Measurements from ENCODE around the gene HMMR. TPM values are rescaled to one million over a fixed set of nuclear protein-coding genes. Genes with fewer than 3 reads are reported as not detected.

Gene HMMR
- total and polyA plus RNA-seq, 5 donors, result 0.34 to 1.5 (median 0.65) TPM

GRCh38 chr5:163506726-163507125 is 46.3 kb downstream of the HMMR start:
- no peak for DNase-seq
- intact Hi-C loops (cut with DNase I), result loop anchor here in 1 of 4 donors (10.0 kb wide), 1 partner anchor 52 kb away; no protein-coding TSS in a partner anchor
- Histone ChIP-seq H3K27ac (ENCODE audit: low read length) (no peak overlapping the region), H3K9me3 (ENCODE audit: control insufficient read depth, low read length) (no peaks in the 10 kb centered on the region), H3K4me1 (ENCODE audit: control insufficient read depth, insufficient read depth, low read length) (peaks cover 2% of the 10 kb centered on the region), H3K27me3 (ENCODE audit: control insufficient read depth, insufficient read depth) (no peaks in the 10 kb centered on the region), H3K4me3 (ENCODE audit: low read length) (peak overlapping the region; percentile 76)
- no peak for ATAC-seq
- WGBS, result 5% methylated on average over 8 of the region's 8 CpGs

- intact Hi-C loops (cut with DNase I), result loop anchor here in 1 of 4 donors (10.0 kb wide), 1 partner anchor 54 kb away; no protein-coding TSS in a partner anchor
- DNase-seq (no peak), ATAC-seq (no peak)
- Histone ChIP-seq H3K27me3 (ENCODE audit: control insufficient read depth, insufficient read depth) (no peaks in the 10 kb centered on the region), H3K4me1 (ENCODE audit: control insufficient read depth, insufficient read depth, low read length) (peaks cover 2% of the 10 kb centered on the region), H3K9me3 (ENCODE audit: control insufficient read depth, low read length) (no peaks in the 10 kb centered on the region), H3K4me3 (ENCODE audit: low read length) (peak overlapping the region; percentile 48), H3K27ac (ENCODE audit: low read length) (no peak overlapping the region)
- 21% methylated on average over 5 of the region's 5 CpGs for WGBS
Observed at GRCh38 chr5:163508753-163509152, 48.3 kb downstream of the HMMR start.

GRCh38 chr5:163509291-163509951 is 49.0 kb downstream of the HMMR start:
- 9% methylated on average over 7 of the region's 7 CpGs for WGBS
- Histone ChIP-seq H3K4me1 (ENCODE audit: control insufficient read depth, insufficient read depth, low read length) (peaks cover 2% of the 10 kb centered on the region), H3K27me3 (ENCODE audit: control insufficient read depth, insufficient read depth) (no peaks in the 10 kb centered on the region), H3K4me3 (ENCODE audit: low read length) (peak overlapping the region; percentile 48), H3K9me3 (ENCODE audit: control insufficient read depth, low read length) (no peaks in the 10 kb centered on the region), H3K27ac (ENCODE audit: low read length) (peak overlapping the region; percentile 42)
- ATAC-seq, result no peak
- DNase-seq, result no peak
- intact Hi-C loops (cut with DNase I), result loop anchor here in 1 of 4 donors (10.0 kb wide), 1 partner anchor 55 kb away; no protein-coding TSS in a partner anchor

GRCh38 chr5:163512526-163512925 is 52.1 kb downstream of the HMMR start:
- DNase-seq (peak in 1 of 3 donors; percentile 38), ATAC-seq (no peak)
- H3K27ac ChIP-seq (ENCODE audit: low read length), result no peak overlapping the region
- 77% methylated on average over 5 of the region's 5 CpGs for WGBS
- peaks cover 2% of the 10 kb centered on the region for H3K4me1 ChIP-seq (ENCODE audit: control insufficient read depth, insufficient read depth, low read length)
- no peak overlapping the region for H3K4me3 ChIP-seq (ENCODE audit: low read length)
- intact Hi-C loops (cut with DNase I), result no loop called here
- H3K9me3 ChIP-seq (ENCODE audit: control insufficient read depth, low read length), result no peaks in the 10 kb centered on the region
- H3K27me3 ChIP-seq (ENCODE audit: control insufficient read depth, insufficient read depth), result no peaks in the 10 kb centered on the region

GRCh38 chr5:163525096-163525495 is 64.7 kb downstream of the HMMR start:
- Histone ChIP-seq H3K27ac (ENCODE audit: low read length) (no peak overlapping the region), H3K27me3 (ENCODE audit: control insufficient read depth, insufficient read depth) (no peaks in the 10 kb centered on the region), H3K9me3 (ENCODE audit: control insufficient read depth, low read length) (no peaks in the 10 kb centered on the region), H3K4me3 (ENCODE audit: low read length) (no peak overlapping the region), H3K4me1 (ENCODE audit: control insufficient read depth, insufficient read depth, low read length) (peaks cover 1% of the 10 kb centered on the region)
- ATAC-seq (no peak), DNase-seq (no peak)
- intact Hi-C loops (cut with DNase I), result no loop called here
- WGBS, result 95% methylated on average over 1 of the region's 1 CpG

GRCh38 chr5:163529698-163530097 is 69.3 kb downstream of the HMMR start:
- WGBS, result 43% methylated on average over 5 of the region's 5 CpGs
- peak; percentile 74 to 85 for ATAC-seq
- no peaks in the 10 kb centered on the region for H3K27me3 ChIP-seq (ENCODE audit: control insufficient read depth, insufficient read depth)
- H3K4me1 ChIP-seq (ENCODE audit: control insufficient read depth, insufficient read depth, low read length), result peaks cover 3% of the 10 kb centered on the region
- H3K9me3 ChIP-seq (ENCODE audit: control insufficient read depth, low read length), result no peaks in the 10 kb centered on the region
- peak; percentile 25 to 67 (median 58) for DNase-seq
- H3K27ac ChIP-seq (ENCODE audit: low read length), result peak overlapping the region; percentile 92
- intact Hi-C loops (cut with DNase I), result no loop called here
- H3K4me3 ChIP-seq (ENCODE audit: low read length), result no peak overlapping the region

- ATAC-seq, result no peak
- H3K9me3 ChIP-seq (ENCODE audit: control insufficient read depth, low read length), result no peaks in the 10 kb centered on the region
- 73% methylated on average over 3 of the region's 3 CpGs for WGBS
Observed at GRCh38 chr5:163531272-163531671, 70.8 kb downstream of the HMMR start.

GRCh38 chr5:163532171-163533084 is 72.0 kb downstream of the HMMR start:
- H3K27ac ChIP-seq (ENCODE audit: low read length), result no peak overlapping the region
- ATAC-seq (no peak), DNase-seq (no peak)
- no peak overlapping the region for H3K4me3 ChIP-seq (ENCODE audit: low read length)
- no peaks in the 10 kb centered on the region for H3K27me3 ChIP-seq (ENCODE audit: control insufficient read depth, insufficient read depth)
- 45% methylated on average over 5 of the region's 5 CpGs for WGBS
- peaks cover 3% of the 10 kb centered on the region for H3K4me1 ChIP-seq (ENCODE audit: control insufficient read depth, insufficient read depth, low read length)
- no peaks in the 10 kb centered on the region for H3K9me3 ChIP-seq (ENCODE audit: control insufficient read depth, low read length)
- intact Hi-C loops (cut with DNase I), result no loop called here

More at GRCh38 chr5:163531272-163531671, 70.8 kb downstream of the HMMR start:
- DNase-seq, result no peak
- Histone ChIP-seq H3K4me3 (ENCODE audit: low read length) (no peak overlapping the region), H3K4me1 (ENCODE audit: control insufficient read depth, insufficient read depth, low read length) (peaks cover 3% of the 10 kb centered on the region), H3K27ac (ENCODE audit: low read length) (peak overlapping the region; percentile 48), H3K27me3 (ENCODE audit: control insufficient read depth, insufficient read depth) (no peaks in the 10 kb centered on the region)
- intact Hi-C loops (cut with DNase I), result no loop called here

GRCh38 chr5:163533223-163533622 is 72.8 kb downstream of the HMMR start:
- Histone ChIP-seq H3K9me3 (ENCODE audit: control insufficient read depth, low read length) (no peaks in the 10 kb centered on the region), H3K27ac (ENCODE audit: low read length) (peak overlapping the region; percentile 64), H3K27me3 (ENCODE audit: control insufficient read depth, insufficient read depth) (no peaks in the 10 kb centered on the region), H3K4me1 (ENCODE audit: control insufficient read depth, insufficient read depth, low read length) (peaks cover 3% of the 10 kb centered on the region), H3K4me3 (ENCODE audit: low read length) (no peak overlapping the region)
- intact Hi-C loops (cut with DNase I), result no loop called here
- WGBS, result 61% methylated on average over 2 of the region's 2 CpGs
- ATAC-seq, result no peak
- no peak for DNase-seq

GRCh38 chr5:163534492-163535094 is 74.2 kb downstream of the HMMR start:
- whole genome bisulfite sequencing, result 37% methylated on average over 2 of the region's 2 CpGs
- H3K27me3 ChIP-seq (ENCODE audit: control insufficient read depth, insufficient read depth), result no peaks in the 10 kb centered on the region
- H3K4me1 ChIP-seq (ENCODE audit: control insufficient read depth, insufficient read depth, low read length), result peaks cover 2% of the 10 kb centered on the region
- DNase-seq, result peak in 1 of 3 donors; percentile 63
- peak; percentile 90 for ATAC-seq
- intact Hi-C loops (cut with DNase I), result no loop called here
- peak overlapping the region; percentile 61 for H3K27ac ChIP-seq (ENCODE audit: low read length)
- H3K9me3 ChIP-seq (ENCODE audit: control insufficient read depth, low read length), result no peaks in the 10 kb centered on the region
- H3K4me3 ChIP-seq (ENCODE audit: low read length), result no peak overlapping the region

- peak overlapping the region; percentile 97 for H3K27ac ChIP-seq (ENCODE audit: low read length)
- peak; percentile 35 to 63 for ATAC-seq
- 58% methylated on average over 3 of the region's 3 CpGs for WGBS
- peaks cover 2% of the 10 kb centered on the region for H3K4me1 ChIP-seq (ENCODE audit: control insufficient read depth, insufficient read depth, low read length)
- H3K4me3 ChIP-seq (ENCODE audit: low read length), result no peak overlapping the region
- intact Hi-C loops (cut with DNase I), result no loop called here
- no peaks in the 10 kb centered on the region for H3K9me3 ChIP-seq (ENCODE audit: control insufficient read depth, low read length)
- DNase-seq, result no peak
- H3K27me3 ChIP-seq (ENCODE audit: control insufficient read depth, insufficient read depth), result no peaks in the 10 kb centered on the region
Observed at GRCh38 chr5:163535290-163535689, 74.9 kb downstream of the HMMR start.

All from right cardiac atrium (tissue), 5 donors.